Retinal pigment epithelial cell (primary cell): ENCODE data around the gene GPR35.
A peak's percentile ranks its signal among the peaks of the same experiment; 100 is the strongest.

Source experiments
- DNase-seq: peaks from one replicate; pipeline ENCODE4 v3.0.0-alpha.2; 2010; ENCODE audit warnings: low read depth
- H3K4me3 ChIP-seq: 2 replicates; pipeline ENCODE4 v1.5.1; 2011; ENCODE audit warnings: mild to moderate bottlenecking, low read length, control low read depth, moderate library complexity
- TF ChIP-seq, protein P1 (sequence below): conservative IDR thresholded peaks from 2 replicates; pipeline ENCODE4 v1.5.1; 2011; ENCODE audit warnings: low read depth, low read length, control low read depth, inconsistent platforms

Gene GPR35

DNA sequence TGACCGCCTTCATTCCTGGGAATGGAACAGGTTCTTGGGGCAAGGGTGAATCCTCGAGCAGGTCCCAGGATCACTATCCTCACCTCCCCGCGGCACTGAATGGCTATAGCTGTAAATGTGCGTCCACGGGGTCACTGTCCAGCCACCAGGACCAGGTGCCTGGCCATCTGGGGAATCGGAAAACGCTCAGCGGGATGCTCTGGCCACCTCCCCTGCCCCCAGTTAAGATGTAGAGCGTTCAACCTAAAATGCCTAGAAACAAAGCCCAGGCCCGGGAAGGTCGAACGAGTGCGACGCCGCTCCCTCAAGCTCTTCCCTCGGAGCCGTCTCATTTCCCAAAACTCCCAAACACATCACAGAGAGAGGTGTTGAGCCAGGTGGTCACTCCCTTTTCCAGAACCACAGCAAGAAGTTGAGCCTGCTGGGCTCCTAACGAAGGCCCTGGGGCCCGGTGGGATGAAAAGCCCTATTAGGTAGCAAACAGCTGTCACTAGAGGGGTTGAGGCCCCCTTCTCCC, 39.5 kb upstream of the GPR35 start:
- no peak for DNase-seq
- peak overlapping the region; percentile 98 for H3K4me3 ChIP-seq
- TF ChIP-seq, protein P1, sequence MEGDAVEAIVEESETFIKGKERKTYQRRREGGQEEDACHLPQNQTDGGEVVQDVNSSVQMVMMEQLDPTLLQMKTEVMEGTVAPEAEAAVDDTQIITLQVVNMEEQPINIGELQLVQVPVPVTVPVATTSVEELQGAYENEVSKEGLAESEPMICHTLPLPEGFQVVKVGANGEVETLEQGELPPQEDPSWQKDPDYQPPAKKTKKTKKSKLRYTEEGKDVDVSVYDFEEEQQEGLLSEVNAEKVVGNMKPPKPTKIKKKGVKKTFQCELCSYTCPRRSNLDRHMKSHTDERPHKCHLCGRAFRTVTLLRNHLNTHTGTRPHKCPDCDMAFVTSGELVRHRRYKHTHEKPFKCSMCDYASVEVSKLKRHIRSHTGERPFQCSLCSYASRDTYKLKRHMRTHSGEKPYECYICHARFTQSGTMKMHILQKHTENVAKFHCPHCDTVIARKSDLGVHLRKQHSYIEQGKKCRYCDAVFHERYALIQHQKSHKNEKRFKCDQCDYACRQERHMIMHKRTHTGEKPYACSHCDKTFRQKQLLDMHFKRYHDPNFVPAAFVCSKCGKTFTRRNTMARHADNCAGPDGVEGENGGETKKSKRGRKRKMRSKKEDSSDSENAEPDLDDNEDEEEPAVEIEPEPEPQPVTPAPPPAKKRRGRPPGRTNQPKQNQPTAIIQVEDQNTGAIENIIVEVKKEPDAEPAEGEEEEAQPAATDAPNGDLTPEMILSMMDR: no peak

DNA sequence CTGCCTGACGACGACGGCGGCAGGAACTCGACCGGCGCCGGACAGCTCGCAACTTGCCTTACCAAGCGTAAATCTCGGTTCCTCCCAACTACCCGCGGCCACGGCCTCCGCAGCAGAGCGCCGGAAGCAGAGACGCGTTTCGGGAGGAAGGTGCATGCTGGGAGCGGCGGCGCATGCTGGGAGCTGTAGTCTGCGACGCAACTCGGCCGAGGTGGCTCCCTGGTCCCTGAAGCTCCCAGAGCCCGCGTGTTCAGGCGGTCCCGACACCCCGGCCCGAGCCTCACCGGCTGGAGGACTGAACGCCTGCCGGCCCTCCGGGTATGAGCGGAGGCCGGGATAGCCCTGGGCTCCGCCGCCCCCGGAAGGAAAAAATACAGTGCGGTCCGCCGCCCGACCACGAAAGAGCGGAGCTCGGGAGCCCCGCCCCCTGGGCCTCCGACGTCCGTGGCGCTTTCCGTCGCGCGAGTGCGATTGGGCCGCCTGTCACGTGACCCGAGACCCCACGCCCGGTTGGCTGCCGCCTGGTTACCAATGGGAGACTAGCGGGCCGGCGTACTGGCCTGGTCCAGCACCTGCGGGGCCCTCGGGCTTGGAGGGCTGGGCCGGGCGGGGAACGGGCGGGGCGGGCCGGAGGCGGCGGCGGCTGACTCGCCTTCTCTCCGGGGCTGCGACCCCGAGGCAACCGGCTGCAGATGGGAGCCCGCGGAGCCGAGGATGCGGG, 38.9 kb upstream of the GPR35 start, which contains the start of gene CAPN10:
Gene CAPN10, plus strand, starts transcription at position 537 of the 721 bp plus-strand sequence. Its CDS starts 178 bp downstream, at position 715.
- DNase-seq: peak; percentile 74
- TF ChIP-seq, protein P1: no peak
- peak within 1 kb of the TSS; percentile 98 for H3K4me3 ChIP-seq

DNA sequence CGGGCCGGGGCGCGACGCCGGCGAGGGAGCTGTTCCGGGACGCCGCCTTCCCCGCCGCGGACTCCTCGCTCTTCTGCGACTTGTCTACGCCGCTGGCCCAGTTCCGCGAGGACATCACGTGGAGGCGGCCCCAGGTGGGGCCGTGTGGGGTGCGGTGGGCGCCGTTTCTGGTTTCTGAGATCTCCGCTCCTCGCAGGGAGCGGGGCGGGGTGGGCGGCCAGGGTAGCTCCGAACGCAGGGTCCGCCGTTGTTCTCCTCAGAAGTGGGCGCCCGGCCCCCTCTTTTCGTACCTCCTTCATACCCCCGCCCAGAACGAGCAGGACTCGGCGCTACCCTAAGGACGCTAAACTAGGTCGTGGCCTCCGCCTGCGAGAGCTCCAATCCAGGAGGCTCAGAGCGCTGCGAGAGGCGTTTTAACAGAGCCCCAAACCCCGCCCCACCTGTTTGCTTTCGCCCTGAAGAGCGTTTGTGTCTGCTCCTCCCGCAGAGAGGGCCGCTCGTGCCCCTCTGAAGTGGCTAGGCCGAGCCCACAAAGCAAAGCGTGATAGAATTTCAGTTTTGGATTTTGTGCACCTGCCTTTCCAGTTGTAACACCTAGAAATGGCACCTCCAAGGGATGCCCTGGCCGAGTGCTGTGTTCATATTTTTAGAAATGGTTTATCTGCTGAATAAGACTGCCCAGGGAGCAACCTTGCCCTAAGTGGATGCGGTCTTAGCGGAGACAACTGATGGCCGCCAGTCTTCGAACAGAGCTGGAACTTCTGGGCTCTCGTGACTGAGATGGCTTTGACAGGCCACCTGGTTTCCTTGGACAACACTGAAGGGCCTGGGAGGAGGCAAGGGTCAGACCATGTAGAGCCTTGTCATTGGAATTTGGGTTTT, 38.1 kb upstream of the GPR35 start:
- H3K4me3 ChIP-seq: peak overlapping the region; percentile 98
- TF ChIP-seq, protein P1: no peak
- no peak for DNase-seq

DNA sequence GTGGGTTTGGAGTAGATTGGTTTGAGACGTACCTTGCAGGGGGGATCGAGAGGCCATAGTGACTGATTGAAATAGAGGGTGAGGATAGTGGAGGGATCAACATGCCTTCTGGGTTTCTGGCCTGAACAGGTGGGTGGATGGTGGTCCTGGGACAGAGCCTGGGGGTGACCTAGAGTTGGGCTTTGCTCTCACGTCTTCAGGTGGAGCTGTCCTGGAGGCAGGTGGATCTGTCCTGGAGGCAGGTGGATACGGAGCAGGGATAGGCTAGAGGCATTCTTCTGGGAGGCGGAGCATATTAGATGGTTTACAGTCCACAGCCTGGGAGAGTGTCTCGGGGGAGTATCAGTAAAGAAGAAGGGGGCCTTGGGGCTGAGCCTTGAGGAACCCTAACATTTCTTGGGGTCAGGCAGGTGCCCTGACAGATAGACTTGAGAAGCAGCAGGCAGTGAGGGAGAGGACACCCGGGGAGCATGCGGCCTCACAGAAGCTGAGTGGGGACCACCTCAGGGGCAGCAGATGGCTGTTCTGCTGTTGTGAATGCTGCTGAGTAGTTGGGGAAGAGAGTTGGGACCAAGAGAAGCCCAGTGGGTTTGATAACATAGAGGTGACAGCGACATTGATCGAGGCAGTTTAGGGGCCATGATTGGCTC, 37.1 kb upstream of the GPR35 start:
- DNase-seq: no peak
- TF ChIP-seq, protein P1: no peak
- peak overlapping the region; percentile 98 for H3K4me3 ChIP-seq

DNA sequence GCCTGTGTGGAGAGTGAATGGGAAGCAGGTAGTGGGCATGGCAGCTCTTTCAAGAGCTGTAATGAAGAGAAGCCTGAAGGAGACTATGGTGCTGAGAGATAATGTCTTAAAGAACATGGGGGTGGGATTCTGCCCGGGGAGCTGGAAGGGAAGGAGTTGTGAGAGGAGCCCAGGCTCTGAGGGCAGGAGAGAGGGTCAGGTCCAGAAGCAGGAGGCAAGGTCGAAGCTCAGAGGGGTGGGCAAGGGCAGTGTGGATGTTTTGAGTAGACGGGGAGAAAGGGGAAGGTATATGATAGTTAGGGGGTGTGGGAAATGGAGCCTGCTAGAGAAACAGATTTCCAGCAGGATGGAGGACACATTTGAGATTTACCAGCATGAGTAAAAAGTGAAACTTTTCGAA, 36.6 kb upstream of the GPR35 start:
- no peak overlapping the region for H3K4me3 ChIP-seq
- TF ChIP-seq, protein P1: no peak
- DNase-seq: no peak

DNA sequence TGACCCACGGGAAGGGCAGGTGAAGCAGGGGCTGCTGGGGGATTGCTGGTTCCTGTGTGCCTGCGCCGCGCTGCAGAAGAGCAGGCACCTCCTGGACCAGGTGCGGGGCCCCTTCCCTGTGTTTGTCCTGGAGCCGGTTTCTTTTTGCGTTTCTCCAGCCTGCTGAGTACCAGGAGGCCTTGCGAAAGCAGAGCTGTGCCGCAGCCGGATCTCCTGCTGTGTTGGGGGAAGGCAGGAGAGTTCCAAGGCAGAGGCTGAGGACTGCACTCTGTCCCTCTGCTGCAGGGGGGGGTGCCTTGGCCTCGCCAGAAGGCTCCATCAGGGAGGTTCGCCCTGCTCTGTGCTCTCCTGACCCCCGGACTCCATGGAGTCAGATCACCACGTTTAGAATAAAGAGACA, 35.9 kb upstream of the GPR35 start:
- DNase-seq: no peak
- TF ChIP-seq, protein P1: no peak
- H3K4me3 ChIP-seq: no peak overlapping the region
